Measurements from ENCODE around the gene S100A6.
A peak's percentile ranks its signal among the peaks of the same experiment; 100 is the strongest.

The S100A6 gene

GRCh38 chr1:153495536-153495935 is 40.3 kb downstream of the S100A6 start:
- Histone ChIP-seq H3K9me3 (ENCODE audit: control insufficient read depth, low read length) (no peaks in the 10 kb centered on the region), H3K27me3 (ENCODE audit: control insufficient read depth, insufficient read depth, low read length) (no peaks in the 10 kb centered on the region), H3K27ac (no peak overlapping the region), H3K9ac (no peak overlapping the region), H3K4me3 (ENCODE audit: low read depth, low read length) (no peak overlapping the region), H2AFZ (no peak overlapping the region), H3K36me3 (ENCODE audit: control insufficient read depth, insufficient read depth, low read length) (no peaks in the 10 kb centered on the region), H3K4me1 (no peaks in the 10 kb centered on the region), H3K4me2 (ENCODE audit: low read length) (no peak overlapping the region), H3K79me2 (no peaks in the 10 kb centered on the region)
- no peak for TF ChIP-seq CTCF (IDR thresholded peaks at IDR 0.05)

DNA sequence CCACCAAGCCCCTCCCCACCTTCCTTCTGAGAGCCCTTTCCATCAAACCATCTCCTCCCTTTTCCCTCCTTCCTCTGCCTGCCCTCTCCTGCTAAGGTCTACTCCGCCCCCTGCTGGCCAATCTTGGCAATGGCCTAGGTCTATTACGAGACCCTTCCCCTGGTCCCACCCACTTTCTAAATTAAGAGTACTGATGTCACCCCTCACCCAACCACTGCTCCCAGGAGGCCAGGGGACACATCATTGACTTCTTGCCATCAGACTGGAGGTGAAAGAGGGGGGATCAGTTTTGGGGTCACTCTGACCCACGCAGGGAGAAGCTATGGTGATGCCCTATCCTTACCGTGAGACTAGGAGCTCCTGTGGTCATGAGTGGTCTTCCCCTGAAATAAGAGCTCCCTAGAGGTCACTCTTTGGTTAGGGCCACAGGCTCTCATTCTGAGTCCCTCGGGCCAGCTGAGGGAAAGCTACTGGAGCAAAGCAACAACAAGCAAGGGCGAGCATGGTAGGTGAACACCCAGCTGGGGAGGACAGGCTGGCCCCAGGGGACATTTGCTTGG is 40.7 kb downstream of the S100A6 start:
- Histone ChIP-seq H3K9me3 (ENCODE audit: control insufficient read depth, low read length) (no peaks in the 10 kb centered on the region), H3K4me3 (ENCODE audit: low read depth, low read length) (no peak overlapping the region), H3K27me3 (ENCODE audit: control insufficient read depth, insufficient read depth, low read length) (no peaks in the 10 kb centered on the region), H3K79me2 (no peaks in the 10 kb centered on the region), H3K36me3 (ENCODE audit: control insufficient read depth, insufficient read depth, low read length) (no peaks in the 10 kb centered on the region), H3K4me1 (no peaks in the 10 kb centered on the region), H3K4me2 (ENCODE audit: low read length) (no peak overlapping the region), H3K9ac (no peak overlapping the region), H2AFZ (no peak overlapping the region), H3K27ac (no peak overlapping the region)
- peak; percentile 78 for TF ChIP-seq CTCF (IDR thresholded peaks at IDR 0.05)

GRCh38 chr1:153493343-153493960 is 42.3 kb downstream of the S100A6 start:
- Histone ChIP-seq H3K36me3 (ENCODE audit: control insufficient read depth, insufficient read depth, low read length) (no peaks in the 10 kb centered on the region), H3K4me1 (no peaks in the 10 kb centered on the region), H3K27ac (no peak overlapping the region), H3K4me3 (ENCODE audit: low read depth, low read length) (no peak overlapping the region), H2AFZ (no peak overlapping the region), H3K27me3 (ENCODE audit: control insufficient read depth, insufficient read depth, low read length) (no peaks in the 10 kb centered on the region), H3K79me2 (no peaks in the 10 kb centered on the region), H3K4me2 (ENCODE audit: low read length) (no peak overlapping the region), H3K9me3 (ENCODE audit: control insufficient read depth, low read length) (no peaks in the 10 kb centered on the region), H3K9ac (no peak overlapping the region)
- TF ChIP-seq CTCF (IDR thresholded peaks at IDR 0.05) = no peak

DNA sequence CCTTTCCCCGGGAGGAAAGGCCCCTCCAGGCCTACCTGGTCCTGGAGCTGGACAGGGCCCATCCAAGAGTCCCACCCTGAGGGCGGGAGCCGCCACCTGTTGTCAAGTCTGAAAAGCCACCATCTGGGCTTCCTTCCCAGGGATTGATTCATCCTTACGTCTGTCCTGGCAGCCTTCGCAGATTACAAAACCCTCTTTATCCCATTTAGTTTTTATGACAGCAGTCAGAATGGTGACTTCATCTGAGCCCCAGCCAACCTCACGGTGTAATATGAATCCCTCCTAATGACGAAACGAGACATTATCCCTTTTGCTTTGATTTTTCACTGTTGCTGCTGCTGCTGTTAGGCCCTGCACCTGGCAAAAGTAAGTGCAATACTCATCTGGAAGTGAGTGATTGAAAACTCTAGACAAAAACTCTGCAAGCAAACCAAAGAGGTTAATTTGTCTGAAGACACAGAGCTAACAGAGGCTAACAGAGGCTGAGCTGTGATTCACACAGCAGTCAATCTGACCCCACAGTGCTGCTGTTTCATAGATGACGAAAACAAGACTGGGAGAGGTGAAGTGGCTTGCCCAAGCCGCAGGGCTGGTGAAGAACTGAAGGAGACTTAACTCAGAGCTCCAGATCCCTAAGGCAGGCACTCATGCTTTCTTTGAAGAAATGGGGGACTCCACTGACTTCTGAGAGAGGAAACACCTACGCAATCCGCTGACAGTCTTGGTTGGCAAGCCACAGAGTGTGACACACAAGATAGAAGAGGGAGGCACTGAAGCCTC is 45.3 kb downstream of the S100A6 start:
- H3K4me3 ChIP-seq (ENCODE audit: low read depth, low read length) = no peak overlapping the region
- H3K4me2 ChIP-seq (ENCODE audit: low read length) = no peak overlapping the region
- H3K79me2 ChIP-seq = no peaks in the 10 kb centered on the region
- H3K9me3 ChIP-seq (ENCODE audit: control insufficient read depth, low read length) = no peaks in the 10 kb centered on the region
- H3K27ac ChIP-seq = no peak overlapping the region
- no peak for TF ChIP-seq CTCF (IDR thresholded peaks at IDR 0.05)
- H3K4me1 ChIP-seq = no peaks in the 10 kb centered on the region
- no peak overlapping the region for H2AFZ ChIP-seq
- H3K9ac ChIP-seq = no peak overlapping the region
- no peaks in the 10 kb centered on the region for H3K36me3 ChIP-seq (ENCODE audit: control insufficient read depth, insufficient read depth, low read length)
- H3K27me3 ChIP-seq (ENCODE audit: control insufficient read depth, insufficient read depth, low read length) = no peaks in the 10 kb centered on the region
